Activated T-helper 2 cell treated with anti-CD3 and anti-CD28 coated beads, Interferon-gamma antibody, Interleukin-2, Interleukin-4, amounts not matched to agents 10 μg/mL and 5 μg/mL and 100 μg/mL, durations not matched to agents 14 hours and 24 hours and 36 hours (primary cell): Measurements from ENCODE around the gene KIR3DL1. TPM values are rescaled to one million over a fixed set of nuclear protein-coding genes. Genes with fewer than 3 reads are reported as not detected.
"Not testable (repeated sequence)": the region's sequence is repeated elsewhere in the genome, so short reads cannot be mapped to it uniquely, and the experiment has no call there.

Experiments used
- DNase-seq: peaks from one replicate; pipeline ENCODE4 v3.0.0; 2021; ENCODE audit warnings: low spot score
- H3K27ac Mint-ChIP-seq: one replicate; pipeline ENCODE4 v1.8.0; 2021; ENCODE audit warnings: mixed read lengths
- H3K27me3 Mint-ChIP-seq: one replicate; pipeline ENCODE4 v1.8.0; 2021; ENCODE audit warnings: low read depth, mixed read lengths
- H3K36me3 Mint-ChIP-seq: one replicate; pipeline ENCODE4 v1.8.0; 2021; ENCODE audit warnings: low read depth, mixed read lengths
- H3K4me1 Mint-ChIP-seq: one replicate; pipeline ENCODE4 v1.8.0; 2021; ENCODE audit warnings: low read depth, mixed read lengths
- H3K4me3 Mint-ChIP-seq: one replicate; pipeline ENCODE4 v1.8.0; 2021; ENCODE audit warnings: low read depth, mild to moderate bottlenecking, moderate library complexity, mixed read lengths
- H3K9me3 Mint-ChIP-seq: one replicate; pipeline ENCODE4 v1.8.0; 2021; ENCODE audit warnings: mixed read lengths
- intact Hi-C: fragments of 100-400 bp; cut with micrococcal nuclease; formaldehyde crosslinking; loops from one replicate; pipeline ENCODE4 v1.15.1; 2023
- total RNA-seq: library from RNA; stranded (reverse); gene quantifications from 2 replicates; pipeline ENCODE4 v1.2.3, GENCODE V29; 2022

Gene KIR3DL1
- total RNA-seq, 1 donor from 2014 or later = not detected

DNA sequence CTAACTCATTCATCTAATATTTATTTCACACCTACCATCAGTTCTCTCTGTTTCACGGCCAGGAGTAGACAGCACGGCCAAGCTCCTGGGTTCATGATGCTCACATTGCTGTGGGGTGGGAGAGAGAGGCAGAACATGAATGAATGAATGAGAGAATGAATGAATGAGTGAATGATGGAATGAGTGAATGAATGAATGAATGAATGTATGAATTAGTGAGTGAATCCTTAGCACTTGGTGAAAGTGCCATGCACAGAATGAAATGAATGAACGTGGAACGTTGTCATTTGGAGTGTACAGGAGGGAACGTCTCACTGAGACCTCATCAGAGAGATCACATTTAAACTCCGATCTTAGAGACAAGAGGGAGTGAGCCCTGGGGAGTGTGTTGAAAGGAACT, 24.8 kb upstream of the KIR3DL1 start:
- H3K4me3 Mint-ChIP-seq = no peak overlapping the region
- DNase-seq = no peak
- intact Hi-C loops = no loop called here
- peaks cover 8% of the 10 kb centered on the region for H3K27me3 Mint-ChIP-seq
- no peaks in the 10 kb centered on the region for H3K36me3 Mint-ChIP-seq
- H3K4me1 Mint-ChIP-seq = peaks cover 9% of the 10 kb centered on the region
- no peak overlapping the region for H3K27ac Mint-ChIP-seq
- no peaks in the 10 kb centered on the region for H3K9me3 Mint-ChIP-seq

DNA sequence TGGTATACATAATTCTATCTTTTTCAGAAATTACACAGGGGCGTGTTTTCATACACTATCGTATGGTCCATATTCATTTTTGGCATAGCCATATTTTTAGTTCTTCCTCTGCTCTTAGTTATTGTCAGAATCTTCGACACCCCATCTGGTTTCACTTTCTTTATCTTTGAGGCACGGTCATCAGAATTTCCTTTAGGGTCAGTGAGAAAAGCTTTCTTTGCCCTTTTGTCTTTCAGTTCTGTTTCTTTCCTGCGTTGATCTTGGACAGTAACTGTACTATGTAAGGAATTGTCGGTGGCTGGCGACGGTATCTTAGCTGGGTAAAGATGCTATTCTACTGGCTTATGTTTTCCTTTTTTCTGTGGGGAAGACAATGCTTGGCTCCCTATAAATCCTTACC, 23.5 kb upstream of the KIR3DL1 start:
- Mint-ChIP-seq H3K4me1 (peaks cover 9% of the 10 kb centered on the region), H3K27me3 (peaks cover 10% of the 10 kb centered on the region)
- no peak for DNase-seq

DNA sequence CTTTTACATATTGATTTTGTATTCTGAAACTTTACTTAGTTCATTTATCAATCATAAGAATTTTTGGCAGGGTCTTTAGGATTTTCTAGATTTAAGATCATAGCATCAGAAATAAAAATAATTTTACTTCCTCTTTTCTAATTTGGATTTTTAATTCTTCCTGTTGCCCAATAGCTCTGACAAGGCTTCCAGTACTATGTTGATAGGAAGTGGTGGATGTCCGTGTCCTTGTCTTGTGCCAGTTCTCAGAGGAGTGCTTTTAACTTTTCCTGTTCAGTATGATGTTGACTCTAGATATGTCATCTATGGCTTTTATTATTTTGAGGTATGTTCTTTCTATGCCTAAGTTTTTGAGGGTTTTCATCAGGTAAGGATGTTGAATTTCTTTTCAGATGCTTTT, 20.5 kb upstream of the KIR3DL1 start:
- DNase-seq = no peak
- H3K27ac Mint-ChIP-seq = no peak overlapping the region
- H3K4me3 Mint-ChIP-seq = no peak overlapping the region
- no peaks in the 10 kb centered on the region for H3K36me3 Mint-ChIP-seq
- H3K9me3 Mint-ChIP-seq = no peaks in the 10 kb centered on the region
- peaks cover 10% of the 10 kb centered on the region for H3K27me3 Mint-ChIP-seq
- intact Hi-C loops = no loop called here
- H3K4me1 Mint-ChIP-seq = peaks cover 9% of the 10 kb centered on the region

More for the DNA sequence above, 23.5 kb upstream of the KIR3DL1 start:
- H3K36me3 Mint-ChIP-seq = no peaks in the 10 kb centered on the region
- H3K9me3 Mint-ChIP-seq = no peaks in the 10 kb centered on the region
- H3K27ac Mint-ChIP-seq = no peak overlapping the region
- peak overlapping the region; percentile 72 for H3K4me3 Mint-ChIP-seq
- intact Hi-C loops = no loop called here

DNA sequence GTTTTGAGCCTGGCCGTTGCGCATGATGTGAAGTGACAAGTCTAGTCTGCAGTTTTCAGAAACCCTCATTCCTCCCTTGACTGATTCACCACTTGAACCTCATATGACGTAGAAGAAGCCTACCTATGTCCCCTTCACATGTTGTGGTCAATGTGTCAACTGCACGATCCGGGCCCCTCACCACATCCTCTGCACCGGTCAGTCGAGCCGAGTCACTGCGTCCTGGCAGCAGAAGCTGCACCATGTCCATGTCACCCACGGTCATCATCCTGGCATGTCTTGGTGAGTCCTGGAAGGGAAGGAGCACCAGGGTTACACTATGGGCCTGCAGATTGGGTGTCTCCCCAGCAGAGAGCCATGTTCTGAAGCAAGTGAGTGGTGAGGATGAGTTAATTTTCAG, 12.9 kb upstream of the KIR3DL1 start, which contains the start of gene KIR2DL4:
Gene KIR2DL4, plus strand, starts transcription at position 201 of the 400 bp plus-strand sequence. Its CDS starts 42 bp downstream, at position 243.
- intact Hi-C loops = no loop called here
- Mint-ChIP-seq H3K4me1 (no peaks in the 10 kb centered on the region), H3K9me3 (no peaks in the 10 kb centered on the region), H3K27me3 (peaks cover 2% of the 10 kb centered on the region), H3K27ac (no peak within 1 kb of the TSS), H3K4me3 (no peak within 1 kb of the TSS), H3K36me3 (no peaks in the 10 kb centered on the region)
- DNase-seq = no peak

DNA sequence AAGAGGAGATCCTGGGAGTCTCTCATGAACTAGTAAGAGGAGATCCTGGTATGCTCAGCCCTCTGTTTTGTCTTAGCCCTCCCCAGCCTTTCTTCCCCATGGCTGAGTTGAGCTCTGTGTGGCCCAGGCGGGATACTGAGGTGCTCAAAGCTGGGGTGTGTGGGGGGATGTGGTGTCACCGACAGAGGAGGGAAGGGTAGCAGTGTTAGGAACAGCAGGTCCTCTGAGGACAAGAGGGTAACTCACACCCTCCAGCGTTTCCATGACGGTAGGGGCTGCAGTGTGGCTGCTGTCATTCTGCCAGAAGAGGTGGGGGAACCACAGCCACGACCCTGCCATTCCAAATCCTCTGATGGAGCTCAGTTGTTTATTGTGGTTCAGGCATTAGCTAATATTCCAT, 12.2 kb upstream of the KIR3DL1 start:
- H3K9me3 Mint-ChIP-seq = no peaks in the 10 kb centered on the region
- intact Hi-C loops = no loop called here
- H3K27ac Mint-ChIP-seq = no peak overlapping the region
- H3K36me3 Mint-ChIP-seq = no peaks in the 10 kb centered on the region
- no peak for DNase-seq
- H3K27me3 Mint-ChIP-seq = peaks cover 2% of the 10 kb centered on the region
- no peak overlapping the region for H3K4me3 Mint-ChIP-seq
- no peaks in the 10 kb centered on the region for H3K4me1 Mint-ChIP-seq

DNA sequence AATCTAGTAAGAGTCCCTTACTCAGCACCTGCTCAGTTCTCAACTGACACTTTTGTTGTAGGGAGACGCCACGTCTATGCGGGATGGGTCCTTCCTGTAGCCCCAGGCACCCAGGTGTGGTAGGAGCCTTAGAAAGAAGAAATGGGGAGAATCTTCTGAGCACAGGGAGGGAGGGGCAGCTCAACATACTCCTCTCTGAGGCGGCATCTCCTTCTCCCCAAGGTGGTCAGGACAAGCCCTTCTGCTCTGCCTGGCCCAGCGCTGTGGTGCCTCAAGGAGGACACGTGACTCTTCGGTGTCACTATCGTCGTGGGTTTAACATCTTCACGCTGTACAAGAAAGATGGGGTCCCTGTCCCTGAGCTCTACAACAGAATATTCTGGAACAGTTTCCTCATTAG, 11.7 kb upstream of the KIR3DL1 start:
- intact Hi-C loops = no loop called here
- no peak for DNase-seq
- no peak overlapping the region for H3K27ac Mint-ChIP-seq
- no peaks in the 10 kb centered on the region for H3K9me3 Mint-ChIP-seq
- H3K27me3 Mint-ChIP-seq = peaks cover 2% of the 10 kb centered on the region
- no peak overlapping the region for H3K4me3 Mint-ChIP-seq
- H3K4me1 Mint-ChIP-seq = no peaks in the 10 kb centered on the region
- H3K36me3 Mint-ChIP-seq = no peaks in the 10 kb centered on the region

DNA sequence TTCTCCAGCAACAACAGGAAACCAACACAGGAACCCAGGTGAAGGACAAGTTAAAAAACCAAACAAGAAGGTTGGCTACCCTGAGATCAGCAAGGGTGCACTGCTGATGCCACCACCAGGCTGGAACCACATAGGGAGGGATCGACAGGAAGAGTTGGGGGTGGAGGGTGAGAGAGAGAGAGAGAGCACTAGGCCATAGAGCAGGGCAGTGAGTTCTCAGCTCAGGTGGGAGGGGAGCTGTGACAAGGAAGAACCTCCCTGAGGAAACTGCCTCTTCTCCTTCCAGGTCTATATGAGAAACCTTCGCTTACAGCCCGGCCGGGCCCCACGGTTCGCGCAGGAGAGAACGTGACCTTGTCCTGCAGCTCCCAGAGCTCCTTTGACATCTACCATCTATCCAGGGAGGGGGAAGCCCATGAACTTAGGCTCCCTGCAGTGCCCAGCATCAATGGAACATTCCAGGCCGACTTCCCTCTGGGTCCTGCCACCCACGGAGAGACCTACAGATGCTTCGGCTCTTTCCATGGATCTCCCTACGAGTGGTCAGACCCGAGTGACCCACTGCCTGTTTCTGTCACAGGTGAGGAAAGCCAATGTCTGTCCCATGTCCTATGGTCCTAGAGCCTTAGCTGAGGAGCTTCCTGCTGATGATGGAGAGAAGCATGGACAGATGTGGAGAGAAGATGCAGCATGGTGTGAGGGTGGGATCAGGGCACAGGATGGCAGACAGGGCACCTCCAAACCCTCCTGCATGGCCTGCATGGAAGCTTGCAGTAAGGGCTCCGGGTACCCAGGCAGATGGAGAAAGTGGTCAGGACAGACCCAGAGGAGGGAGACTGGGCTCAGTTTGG, 10.4 kb upstream of the KIR3DL1 start:
- intact Hi-C loops = no loop called here
- Mint-ChIP-seq H3K27me3 (peaks cover 2% of the 10 kb centered on the region), H3K9me3 (no peaks in the 10 kb centered on the region)

DNA sequence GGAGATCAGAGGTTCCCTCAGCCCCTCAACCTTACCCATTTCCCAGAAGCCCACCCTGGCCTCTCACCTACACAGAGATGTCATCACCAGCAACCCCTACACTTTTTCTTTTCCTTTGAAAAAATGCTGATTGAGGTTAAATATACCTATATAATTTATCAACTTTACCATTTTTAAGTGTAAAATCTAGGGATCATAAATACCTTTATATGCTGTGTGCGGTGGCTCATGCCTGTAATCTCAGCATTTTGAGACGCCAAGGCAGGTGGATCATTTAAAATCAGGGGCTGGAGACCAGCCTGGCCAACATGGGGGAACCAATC, 9.8 kb upstream of the KIR3DL1 start:
- intact Hi-C loops = no loop called here
- H3K27ac Mint-ChIP-seq = no peak overlapping the region
- H3K4me3 Mint-ChIP-seq = no peak overlapping the region

More for the DNA sequence above, 10.4 kb upstream of the KIR3DL1 start:
- Mint-ChIP-seq H3K36me3 (no peaks in the 10 kb centered on the region), H3K4me1 (no peaks in the 10 kb centered on the region), H3K27ac (no peak overlapping the region), H3K4me3 (no peak overlapping the region)
- DNase-seq = no peak

DNA sequence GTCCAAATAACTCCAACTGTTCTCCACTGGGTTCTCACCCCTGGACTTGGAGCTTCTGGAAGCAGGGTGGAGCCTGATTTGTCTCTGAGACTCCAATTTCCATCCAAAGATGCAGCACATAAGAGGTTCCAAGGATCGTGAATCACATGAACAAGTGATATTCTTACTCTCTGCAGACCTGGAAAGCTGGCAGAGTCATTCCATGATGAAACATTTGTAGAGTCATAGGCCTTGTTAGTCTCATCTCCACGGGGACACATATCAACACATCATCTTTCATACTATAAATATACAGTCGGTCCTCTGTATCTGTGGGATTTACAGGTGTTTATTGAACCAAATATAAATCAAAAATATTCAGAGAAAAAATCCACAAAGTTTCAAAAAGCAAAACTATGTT, 1.7 kb upstream of the KIR3DL1 start:
- H3K27ac Mint-ChIP-seq, H3K27me3 Mint-ChIP-seq, intact Hi-C loops, H3K36me3 Mint-ChIP-seq, DNase-seq, H3K4me1 Mint-ChIP-seq, H3K4me3 Mint-ChIP-seq, H3K9me3 Mint-ChIP-seq: not testable (repeated sequence)

More for the DNA sequence above, 9.8 kb upstream of the KIR3DL1 start:
- Mint-ChIP-seq H3K36me3 (no peaks in the 10 kb centered on the region), H3K9me3 (no peaks in the 10 kb centered on the region), H3K4me1 (no peaks in the 10 kb centered on the region), H3K27me3 (peaks cover 2% of the 10 kb centered on the region)
- no peak for DNase-seq

DNA sequence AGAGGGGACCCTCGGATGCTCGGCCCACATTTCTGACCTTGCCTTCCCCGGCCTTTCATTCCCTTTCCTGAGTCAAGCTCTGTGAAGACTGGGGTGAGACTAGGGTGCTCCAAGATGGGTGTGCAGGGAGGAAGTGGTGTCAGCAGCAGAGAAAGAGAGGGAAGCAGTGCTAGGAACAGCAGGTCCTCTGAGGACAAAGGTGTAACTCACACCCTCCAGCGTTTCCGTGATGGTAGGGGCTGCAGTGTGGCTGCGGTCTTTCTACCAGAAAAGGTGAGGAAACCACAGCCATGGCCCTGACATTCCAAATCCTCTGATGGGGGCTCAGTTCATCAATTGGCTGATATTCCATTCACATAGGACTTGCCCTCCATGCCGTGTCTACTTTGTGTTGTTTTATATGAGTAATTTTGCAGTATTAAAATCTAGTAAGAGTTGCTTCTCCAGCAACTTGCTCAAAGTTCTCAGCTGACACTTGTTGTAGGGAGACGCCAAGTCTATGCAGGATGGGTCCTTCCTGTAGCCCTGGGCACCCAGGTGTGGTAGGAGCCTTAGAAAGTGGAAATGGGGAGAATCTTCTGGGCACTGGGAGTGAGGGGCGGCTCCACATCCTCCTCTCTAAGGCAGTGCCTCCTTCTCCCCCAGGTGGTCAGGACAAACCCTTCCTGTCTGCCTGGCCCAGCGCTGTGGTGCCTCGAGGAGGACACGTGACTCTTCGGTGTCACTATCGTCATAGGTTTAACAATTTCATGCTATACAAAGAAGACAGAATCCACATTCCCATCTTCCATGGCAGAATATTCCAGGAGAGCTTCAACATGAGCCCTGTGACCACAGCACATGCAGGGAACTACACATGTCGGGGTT, 1.6 kb downstream of the KIR3DL1 start:
- H3K4me1 Mint-ChIP-seq = no peaks in the 10 kb centered on the region
- no peaks in the 10 kb centered on the region for H3K27me3 Mint-ChIP-seq
- no peaks in the 10 kb centered on the region for H3K9me3 Mint-ChIP-seq
- H3K27ac Mint-ChIP-seq = no peak overlapping the region
- intact Hi-C loops = no loop called here
- no peak for DNase-seq
- no peaks in the 10 kb centered on the region for H3K36me3 Mint-ChIP-seq
- H3K4me3 Mint-ChIP-seq = no peak overlapping the region

DNA sequence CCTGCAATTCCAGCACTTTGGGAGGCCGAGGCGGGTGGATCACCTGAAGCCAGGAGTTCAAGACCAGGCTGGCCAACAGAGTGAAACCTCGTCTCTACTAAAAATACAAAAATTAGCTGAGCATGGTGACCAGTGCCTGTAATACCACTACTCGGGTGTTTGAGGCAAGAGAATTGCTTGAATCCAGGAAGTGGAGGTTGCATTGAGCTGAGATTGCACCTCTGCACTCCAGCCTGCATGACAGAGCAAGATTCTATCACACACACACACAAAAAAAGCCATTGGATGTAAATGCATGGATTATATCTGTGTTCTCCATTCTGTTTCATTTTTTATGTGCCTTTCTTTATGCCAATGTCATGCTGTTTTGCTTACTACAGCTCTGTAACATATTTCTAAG, 8.1 kb downstream of the KIR3DL1 start:
- DNase-seq, H3K4me3 Mint-ChIP-seq, H3K36me3 Mint-ChIP-seq, H3K9me3 Mint-ChIP-seq, H3K27ac Mint-ChIP-seq, intact Hi-C loops, H3K27me3 Mint-ChIP-seq, H3K4me1 Mint-ChIP-seq: not testable (repeated sequence)

DNA sequence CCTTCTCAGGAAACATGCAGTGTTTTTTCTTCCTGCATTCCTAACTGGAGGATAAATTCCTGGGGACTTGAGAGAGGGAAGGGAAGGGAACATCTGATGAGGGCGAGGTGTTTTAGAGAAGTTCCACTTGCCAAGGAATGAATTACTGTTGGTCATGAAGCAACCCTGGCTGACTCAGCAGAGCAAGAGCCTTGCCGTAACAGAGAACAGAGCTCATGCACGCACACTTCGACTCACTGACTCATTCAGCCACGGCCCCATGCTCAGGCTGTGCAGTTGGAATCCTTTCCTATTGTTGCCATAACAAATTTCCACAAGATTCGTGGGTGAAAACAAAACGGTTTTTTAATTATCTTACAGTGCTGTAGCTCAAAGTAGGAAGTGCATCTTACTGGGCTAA, 9.1 kb downstream of the KIR3DL1 start:
- H3K27me3 Mint-ChIP-seq, DNase-seq, intact Hi-C loops, H3K4me3 Mint-ChIP-seq, H3K4me1 Mint-ChIP-seq, H3K27ac Mint-ChIP-seq, H3K9me3 Mint-ChIP-seq, H3K36me3 Mint-ChIP-seq: not testable (repeated sequence)

DNA sequence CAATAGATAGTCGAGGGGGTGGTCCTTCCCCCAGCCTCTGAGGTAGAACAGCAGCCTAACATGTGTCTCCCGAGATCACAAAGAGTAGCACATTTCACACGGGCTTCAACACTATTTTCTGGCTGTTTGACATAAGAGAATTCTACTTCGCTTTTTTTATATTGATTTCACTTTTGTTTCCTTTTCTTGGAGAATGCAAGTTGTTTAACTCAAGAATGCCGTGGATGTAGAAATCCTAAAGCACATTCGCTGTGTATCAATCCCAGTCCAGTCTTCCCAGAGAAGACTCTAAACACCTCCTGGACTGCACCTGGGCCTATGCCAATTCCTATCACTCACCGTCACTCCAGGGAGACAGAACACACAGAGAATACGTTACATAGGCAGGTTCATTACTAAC, 11.8 kb downstream of the KIR3DL1 start:
- H3K27me3 Mint-ChIP-seq, DNase-seq, H3K4me3 Mint-ChIP-seq, intact Hi-C loops, H3K9me3 Mint-ChIP-seq, H3K27ac Mint-ChIP-seq, H3K4me1 Mint-ChIP-seq, H3K36me3 Mint-ChIP-seq: not testable (repeated sequence)
